ENCODE results near the gene SPATA6L. TPM values are rescaled to one million over a fixed set of nuclear protein-coding genes. Genes with fewer than 3 reads are reported as not detected.
A peak's percentile ranks its signal among the peaks of the same experiment; 100 is the strongest.

Gene SPATA6L
- total RNA-seq, 4 donors from 2014 or later = 0.51 to 13.6 (median 6.5) TPM

DNA sequence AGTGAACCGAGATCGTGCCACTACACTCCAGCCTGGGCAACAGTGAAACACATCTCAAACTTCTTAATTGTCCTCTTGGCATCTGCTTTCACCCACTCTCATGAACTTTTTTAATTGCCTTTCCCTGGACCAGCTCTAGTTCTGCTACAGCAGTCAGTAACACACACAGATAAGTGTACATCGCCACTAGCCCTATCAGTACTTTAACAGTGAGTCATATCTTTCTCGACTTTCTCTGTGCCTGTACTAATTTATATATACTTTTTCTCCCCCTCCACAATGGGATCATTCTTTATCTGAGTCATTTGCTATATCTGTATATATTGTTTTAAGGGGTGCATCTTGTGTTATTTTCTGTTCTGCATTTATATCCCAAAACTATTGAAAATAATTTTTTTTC lies 19.8 kb upstream of the SPATA6L start:
- H3K27ac ChIP-seq = peak overlapping the region in 1 of 2 donors; percentile 55
- intact Hi-C loops (cut with DNase I; ENCODE audit: low total_unique reads) = no loop called here
- H3K9me3 ChIP-seq = no peaks in the 10 kb centered on the region
- H3K4me3 ChIP-seq = no peak overlapping the region
- H3K4me1 ChIP-seq = peaks cover 0 to 3% of the 10 kb centered on the region in 2 donors
- no peaks in the 10 kb centered on the region for H3K27me3 ChIP-seq
- H3K36me3 ChIP-seq = no peaks in the 10 kb centered on the region
- TF ChIP-seq, protein P1, sequence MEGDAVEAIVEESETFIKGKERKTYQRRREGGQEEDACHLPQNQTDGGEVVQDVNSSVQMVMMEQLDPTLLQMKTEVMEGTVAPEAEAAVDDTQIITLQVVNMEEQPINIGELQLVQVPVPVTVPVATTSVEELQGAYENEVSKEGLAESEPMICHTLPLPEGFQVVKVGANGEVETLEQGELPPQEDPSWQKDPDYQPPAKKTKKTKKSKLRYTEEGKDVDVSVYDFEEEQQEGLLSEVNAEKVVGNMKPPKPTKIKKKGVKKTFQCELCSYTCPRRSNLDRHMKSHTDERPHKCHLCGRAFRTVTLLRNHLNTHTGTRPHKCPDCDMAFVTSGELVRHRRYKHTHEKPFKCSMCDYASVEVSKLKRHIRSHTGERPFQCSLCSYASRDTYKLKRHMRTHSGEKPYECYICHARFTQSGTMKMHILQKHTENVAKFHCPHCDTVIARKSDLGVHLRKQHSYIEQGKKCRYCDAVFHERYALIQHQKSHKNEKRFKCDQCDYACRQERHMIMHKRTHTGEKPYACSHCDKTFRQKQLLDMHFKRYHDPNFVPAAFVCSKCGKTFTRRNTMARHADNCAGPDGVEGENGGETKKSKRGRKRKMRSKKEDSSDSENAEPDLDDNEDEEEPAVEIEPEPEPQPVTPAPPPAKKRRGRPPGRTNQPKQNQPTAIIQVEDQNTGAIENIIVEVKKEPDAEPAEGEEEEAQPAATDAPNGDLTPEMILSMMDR (IDR thresholded peaks at IDR 0.05) = no peak
- no peak for TF ChIP-seq POLR2A (IDR thresholded peaks at IDR 0.05)
- DNase-seq = no peak

GRCh38 chr9:4684820-4685219 lies 18.5 kb upstream of the SPATA6L start:
- H3K9me3 ChIP-seq = no peaks in the 10 kb centered on the region
- intact Hi-C loops (cut with DNase I; ENCODE audit: low total_unique reads) = no loop called here
- DNase-seq = no peak
- no peak overlapping the region for H3K4me3 ChIP-seq
- no peaks in the 10 kb centered on the region for H3K36me3 ChIP-seq
- peaks cover 0 to 3% of the 10 kb centered on the region in 2 donors for H3K4me1 ChIP-seq
- TF ChIP-seq, protein P1 (IDR thresholded peaks at IDR 0.05) = no peak
- TF ChIP-seq POLR2A (IDR thresholded peaks at IDR 0.05) = no peak
- no peaks in the 10 kb centered on the region for H3K27me3 ChIP-seq
- no peak overlapping the region for H3K27ac ChIP-seq

DNA sequence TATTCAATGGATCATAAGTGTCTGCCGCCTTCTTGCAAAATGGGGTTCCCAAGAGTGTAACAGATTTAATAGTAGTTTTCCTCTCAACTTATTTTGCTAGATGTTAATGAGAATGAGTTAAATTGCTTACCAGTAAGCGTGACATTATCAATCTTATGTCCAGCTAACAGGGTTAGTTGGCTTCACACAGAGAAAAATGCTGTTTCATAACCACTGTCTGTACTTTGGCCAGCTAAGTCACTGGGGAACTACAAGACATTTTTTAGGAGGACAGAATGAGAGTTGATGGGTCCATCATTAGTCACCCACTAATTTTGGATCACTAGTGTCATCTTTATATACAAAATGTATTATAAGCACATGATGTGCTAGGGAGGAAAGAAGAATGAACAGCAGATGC lies 14.5 kb upstream of the SPATA6L start:
- Histone ChIP-seq H3K9me3 (no peaks in the 10 kb centered on the region), H3K4me1 (no peaks in the 10 kb centered on the region), H3K27ac (peak overlapping the region; percentile 94 to 95), H3K27me3 (no peaks in the 10 kb centered on the region), H3K4me3 (peak overlapping the region in 1 of 2 donors; percentile 82), H3K36me3 (no peaks in the 10 kb centered on the region)
- DNase-seq = no peak
- intact Hi-C loops (cut with DNase I; ENCODE audit: low total_unique reads) = no loop called here
- TF ChIP-seq, protein P1 (IDR thresholded peaks at IDR 0.05) = no peak
- TF ChIP-seq POLR2A (IDR thresholded peaks at IDR 0.05) = no peak

- no peak for TF ChIP-seq POLR2A (IDR thresholded peaks at IDR 0.05)
- TF ChIP-seq, protein P1 (IDR thresholded peaks at IDR 0.05) = no peak
- peak overlapping the region; percentile 94 to 95 for H3K27ac ChIP-seq
- H3K4me3 ChIP-seq = peak overlapping the region; percentile 74 to 82
- H3K36me3 ChIP-seq = no peaks in the 10 kb centered on the region
- no peaks in the 10 kb centered on the region for H3K27me3 ChIP-seq
- no peaks in the 10 kb centered on the region for H3K4me1 ChIP-seq
- H3K9me3 ChIP-seq = no peaks in the 10 kb centered on the region
- intact Hi-C loops (cut with DNase I; ENCODE audit: low total_unique reads) = no loop called here
- no peak for DNase-seq
These were observed 13.9 kb upstream of the SPATA6L start for GRCh38 chr9:4680173-4680525.

DNA sequence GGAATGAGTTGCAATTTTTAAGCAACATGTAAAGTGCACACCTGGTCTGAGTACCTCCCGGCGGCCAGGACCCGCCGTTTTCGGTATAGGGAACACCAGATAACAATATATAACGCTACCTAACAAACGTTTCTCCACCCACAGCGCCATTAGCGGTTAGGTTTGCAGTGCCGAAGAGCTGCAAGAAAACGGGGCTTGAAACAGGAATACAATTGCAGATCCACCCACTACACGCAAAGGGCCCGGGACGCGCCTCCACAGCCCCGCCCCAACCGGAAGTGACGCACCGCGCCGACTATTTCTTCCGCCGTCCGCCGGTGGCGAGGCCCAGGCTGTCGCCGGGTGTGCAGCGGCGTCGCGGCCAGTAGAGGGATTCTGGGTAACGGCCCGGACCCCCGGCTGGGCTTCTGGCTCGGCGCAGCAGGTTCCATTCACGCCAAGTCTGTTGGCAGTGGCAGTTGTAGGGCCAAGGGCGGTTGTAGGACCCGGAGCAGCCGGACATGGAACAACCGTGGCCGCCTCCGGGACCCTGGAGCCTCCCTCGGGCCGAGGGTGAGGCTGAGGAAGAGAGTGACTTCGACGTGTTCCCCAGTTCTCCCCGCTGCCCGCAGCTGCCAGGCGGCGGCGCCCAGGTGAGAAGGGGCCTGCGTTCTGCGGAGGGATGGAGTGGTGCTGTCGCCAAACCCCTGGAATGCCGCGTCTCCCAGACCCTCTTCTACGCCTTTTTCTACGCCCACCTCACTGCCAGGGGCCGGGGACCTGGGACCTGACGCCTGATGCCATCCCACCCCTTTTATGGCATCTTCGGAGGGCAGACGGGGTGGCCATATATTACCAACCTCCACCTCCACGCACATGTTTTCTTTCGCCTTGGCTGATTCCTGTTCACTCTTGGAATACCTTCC lies 13.2 kb upstream of the SPATA6L start, which contains the start of gene CDC37L1:
CDC37L1 (plus strand) TSS at position 302 of the 905 bp plus-strand sequence; CDS start at position 501, 199 bp downstream.
- intact Hi-C loops (cut with DNase I; ENCODE audit: low total_unique reads) = loop anchor here (10.0 kb wide), 1 partner anchor 65 kb away; the partner anchor contains the start of gene AK3
- TF ChIP-seq POLR2A (IDR thresholded peaks at IDR 0.05) = peak; percentile 98 to 99
- TF ChIP-seq, protein P1 (IDR thresholded peaks at IDR 0.05) = peak; percentile 23 to 83 (median 71)
- H3K36me3 ChIP-seq = no peaks in the 10 kb centered on the region
- no peaks in the 10 kb centered on the region for H3K9me3 ChIP-seq
- H3K4me3 ChIP-seq = peak within 1 kb of the TSS; percentile 74 to 82
- peak within 1 kb of the TSS; percentile 94 to 95 for H3K27ac ChIP-seq
- DNase-seq = peak; percentile 98 to 99
- no peaks in the 10 kb centered on the region for H3K4me1 ChIP-seq
- H3K27me3 ChIP-seq = no peaks in the 10 kb centered on the region
